ENCODE measurements around the gene ZNF438. TPM values are rescaled to one million over a fixed set of nuclear protein-coding genes. Genes with fewer than 3 reads are reported as not detected.
"Not testable (repeated sequence)": the region's sequence is repeated elsewhere in the genome, so short reads cannot be mapped to it uniquely, and the experiment has no call there.

ZNF438 gene
- total and polyA plus RNA-seq, 2 of the 4 experiments (the other 2 are of a cell fraction) = 1.8 to 2.9 TPM

GRCh38 chr10:31056678-31057077 lies 25.0 kb upstream of the ZNF438 start:
- H2BK120ac ChIP-seq (ENCODE audit: low read depth, low read length); H4K20me1 ChIP-seq (ENCODE audit: insufficient read depth, low read length); H3K27ac ChIP-seq (ENCODE audit: insufficient read depth, low read length); H4K8ac ChIP-seq (ENCODE audit: low read depth in 2 of 2, low read length in 2 of 2); H2BK15ac ChIP-seq (ENCODE audit: low read depth, low read length); H2AFZ ChIP-seq (replicated peaks; ENCODE audit: low read length, poor library complexity); ATAC-seq (ENCODE audit: low read depth); H3K36me3 ChIP-seq (ENCODE audit: control insufficient read depth, insufficient read depth, low read length); in situ Hi-C loops (cut with MboI; ENCODE audit: low sequenced_read_pairs); H2BK5ac ChIP-seq (ENCODE audit: low read depth, low read length, poor library complexity, severe bottlenecking); H3K79me1 ChIP-seq (ENCODE audit: low read depth in 1 of 2, low read length in 2 of 2); intact Hi-C loops (cut with micrococcal nuclease); H4K91ac ChIP-seq (ENCODE audit: insufficient read depth, low read depth, low read length); DNase-seq; H3K23ac ChIP-seq (ENCODE audit: low read depth, low read length); H2BK20ac ChIP-seq (ENCODE audit: low read depth, low read length); H3K14ac ChIP-seq (replicated peaks; ENCODE audit: low read depth, low read length); H3K56ac ChIP-seq (ENCODE audit: extremely low read depth, insufficient read depth, low read length); H2AK5ac ChIP-seq (ENCODE audit: low read depth, low read length); H3K9me1 ChIP-seq (ENCODE audit: insufficient read depth, low read length); H3K4me3 ChIP-seq (ENCODE audit: insufficient read depth, low read depth, low read length); H3K27me3 ChIP-seq (ENCODE audit: control insufficient read depth, insufficient read depth, low read length); H3K18ac ChIP-seq (ENCODE audit: low read depth, low read length); POLR2A ChIA-PET (ENCODE audit: unreplicated experiment); BruUV-seq (replicated peaks); H2AK9ac ChIP-seq (replicated peaks; ENCODE audit: low read depth, low read length, poor library complexity); H3K4me2 ChIP-seq (ENCODE audit: low read depth, low read length); H3K9ac ChIP-seq (ENCODE audit: low read depth, low read length); H3K4me1 ChIP-seq (ENCODE audit: control insufficient read depth, insufficient read depth, low read length); dilution Hi-C loops (cut with HindIII; ENCODE audit: low sequenced_read_pairs, unreplicated experiment); H3K4ac ChIP-seq (ENCODE audit: low read depth, low read length); H4K5ac ChIP-seq (ENCODE audit: low read depth, low read length): not testable (repeated sequence)
- CTCF ChIA-PET = interaction anchor here (0.6 kb wide), 1 partner anchor 49 kb away, joined by 4 read pairs; no protein-coding TSS in a partner anchor
- H3K9me3 ChIP-seq (ENCODE audit: control insufficient read depth, insufficient read depth, low read length) = peaks cover 11% of the 10 kb centered on the region
- WGBS, 2 experiments (ENCODE audit: extremely low coverage in 2 of 2, insufficient read length in 1 of 2) = 100% methylated on average over 3 of the region's 8 CpGs; no CpG with 5 or more reads in 1 of the 2 experiments
